K562 (cell line): ENCODE measurements around the gene CCDC127.

ENCODE experiments used
- FOXA1 ChIP-seq: fragments of 450-650 bp; IDR thresholded peaks from 2 replicates; pipeline ENCODE4 v1.6.1; 2016; ENCODE audit warnings: mild to moderate bottlenecking, borderline replicate concordance
- KLF16 ChIP-seq: IDR thresholded peaks from 2 replicates; pipeline ENCODE4 v1.6.1; 2016; ENCODE audit warnings: antibody characterized with exemption
- SMAD4 ChIP-seq: fragments of 250-450 bp; sonication (Bioruptor Pico); conservative IDR thresholded peaks from 2 replicates; pipeline ENCODE4 v1.8.0; 2021; ENCODE audit warnings: inconsistent platforms, mild to moderate bottlenecking, moderate library complexity

DNA sequence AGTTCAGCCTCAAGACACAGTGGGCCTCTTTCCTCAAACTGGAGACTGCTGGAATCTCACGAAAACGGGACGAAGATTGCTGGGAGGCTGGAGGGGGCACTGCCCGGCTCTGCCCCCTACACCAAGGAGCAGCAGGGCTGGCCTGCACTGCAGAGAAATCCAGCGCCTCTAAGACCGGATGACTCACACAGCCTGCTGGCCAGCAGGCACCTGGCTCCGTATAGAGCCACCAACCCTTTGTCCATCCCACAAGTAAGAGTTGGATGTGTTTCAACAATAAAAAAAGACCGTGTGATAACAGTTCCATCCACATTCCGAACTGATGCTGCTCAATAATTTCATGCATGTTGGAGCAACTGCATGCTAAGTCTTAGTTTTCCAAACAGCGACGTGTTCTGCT is 11.5 kb downstream of the CCDC127 start:
- TF ChIP-seq KLF16 (no peak), SMAD4 (CRISPR knock-in tag) (no peak), FOXA1 (no peak)
